ENCODE measurements around the gene SOX11.

- TF ChIP-seq CTCF (conservative IDR thresholded peaks at IDR 0.05) (no peak), EZH2 (IDR thresholded peaks at IDR 0.05; ENCODE audit: low read depth) (no peak)
Observed at GRCh38 chr2:5683471-5683870, 8.7 kb upstream of the SOX11 start.
